Mucosa of descending colon (tissue), 3 donors: ENCODE measurements around the gene EFCAB8. TPM values are rescaled to one million over a fixed set of nuclear protein-coding genes. Genes with fewer than 3 reads are reported as not detected.

Source experiments
- ATAC-seq: fragments of 200-7000 bp; cut with Tn5 transposase; one replicate; pipeline ENCODE4 v1.9.1; 2020; ENCODE audit warnings: mild to moderate bottlenecking, moderate library complexity
- DNase-seq, 3 donors: peaks; one replicate each; pipeline ENCODE4 v3.0.0-alpha.2; 2020
- H3K36me3 ChIP-seq: fragments of 200-600 bp; one replicate; pipeline ENCODE4 v1.8.0; 2021; ENCODE audit warnings: low read depth, mild to moderate bottlenecking
- H3K4me1 ChIP-seq: fragments of 200-600 bp; one replicate; pipeline ENCODE4 v1.8.0; 2021; ENCODE audit warnings: low read depth, mild to moderate bottlenecking
- H3K4me3 ChIP-seq: fragments of 200-600 bp; one replicate; pipeline ENCODE4 v1.8.0; 2021; ENCODE audit warnings: mild to moderate bottlenecking
- H3K9me3 ChIP-seq: fragments of 200-600 bp; one replicate; pipeline ENCODE4 v1.8.0; 2021; ENCODE audit warnings: mild to moderate bottlenecking
- CTCF ChIP-seq: fragments of 200-600 bp; IDR thresholded peaks from one replicate; pipeline ENCODE4 v1.8.0; 2022; ENCODE audit warnings: antibody characterized with exemption, mild to moderate bottlenecking
- intact Hi-C, 2 donors: fragments of 100-400 bp; cut with DNase I in 1 of 2; cut with micrococcal nuclease in 1 of 2; formaldehyde crosslinking; loops; one replicate each; pipeline versions ENCODE4 v1.11.0 to v1.11.1; 2022; cut with DNase I, micrococcal nuclease
- total RNA-seq, 3 donors: library from RNA; stranded (reverse); fragmentation: NEBNext Ultra II Directional in 2 of 3; extraction: Animal tissue kit (Norgen Biotek cat#: 25700) in 2 of 3; gene quantifications; one replicate each; pipeline versions ENCODE4 v1.2.1 to v1.2.4, GENCODE V29; 2021 to 2023
- donor health status: DM: no; HTN: no; CAD: no; lungs with moderate emphysema.
- donor health status: DM: no; HTN: no; CAD: no.
- donor health status: DM: no; HTN: yes; CAD: no.

The EFCAB8 gene
- total RNA-seq, 3 donors from 2014 or later = 0.17 to 0.66 TPM; not detected in 1

GRCh38 chr20:32986331-32986966 lies 127.7 kb downstream of the EFCAB8 start:
- no peak for TF ChIP-seq CTCF
- H3K36me3 ChIP-seq = no peaks in the 10 kb centered on the region
- H3K9me3 ChIP-seq = no peaks in the 10 kb centered on the region
- intact Hi-C loops = no loop called here
- no peak overlapping the region for H3K4me3 ChIP-seq
- ATAC-seq = no peak
- no peaks in the 10 kb centered on the region for H3K4me1 ChIP-seq
- no peak for DNase-seq

GRCh38 chr20:32987044-32987825 lies 128.5 kb downstream of the EFCAB8 start:
- DNase-seq (no peak), ATAC-seq (no peak)
- Histone ChIP-seq H3K9me3 (no peaks in the 10 kb centered on the region), H3K4me3 (no peak overlapping the region), H3K4me1 (no peaks in the 10 kb centered on the region), H3K36me3 (no peaks in the 10 kb centered on the region)
- intact Hi-C loops = no loop called here
- no peak for TF ChIP-seq CTCF

GRCh38 chr20:32988008-32988407 lies 129.3 kb downstream of the EFCAB8 start:
- intact Hi-C loops = no loop called here
- TF ChIP-seq CTCF = no peak

DNA sequence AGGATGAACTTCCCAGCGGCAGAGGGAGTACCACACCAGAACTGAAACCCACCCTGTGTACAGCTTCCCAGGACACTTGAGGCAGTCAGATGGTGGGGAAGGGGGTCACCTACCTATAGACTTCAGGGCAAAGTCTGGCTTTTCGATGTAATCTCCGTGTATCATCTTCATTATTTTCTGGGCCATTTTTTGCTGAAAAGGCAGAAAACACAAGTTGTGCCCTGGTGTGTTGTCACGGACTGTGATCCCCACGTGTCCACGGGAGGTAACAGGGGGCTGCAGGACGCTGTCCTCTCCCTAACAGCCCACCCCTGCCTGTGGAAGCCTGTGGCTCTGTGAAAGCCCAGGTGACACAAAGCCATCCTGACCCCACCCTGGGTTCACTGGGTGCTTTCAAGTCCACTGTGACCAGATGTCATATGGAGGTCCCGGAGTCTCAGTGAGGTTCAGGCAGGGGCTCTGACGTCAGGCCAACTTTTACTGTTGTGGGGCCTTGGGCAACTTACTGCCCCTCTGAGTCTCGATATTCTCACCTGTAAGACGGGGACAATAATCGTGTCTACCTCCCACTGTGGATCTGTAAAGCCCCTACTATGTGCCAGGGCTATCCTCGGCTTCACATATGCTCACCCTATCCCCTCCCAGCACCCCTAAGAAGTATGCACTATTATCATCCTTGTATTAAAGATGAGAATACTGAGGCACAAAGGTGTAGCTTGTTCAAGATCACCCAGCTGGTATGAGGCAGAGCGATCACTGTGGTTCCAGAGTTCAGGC lies 131.0 kb downstream of the EFCAB8 start:
- Histone ChIP-seq H3K36me3 (no peaks in the 10 kb centered on the region), H3K4me3 (no peak overlapping the region), H3K4me1 (no peaks in the 10 kb centered on the region), H3K9me3 (no peaks in the 10 kb centered on the region)
- ATAC-seq = no peak
- no peak for TF ChIP-seq CTCF
- intact Hi-C loops = no loop called here
- DNase-seq = no peak

More at GRCh38 chr20:32988008-32988407, 129.3 kb downstream of the EFCAB8 start:
- no peak for DNase-seq
- no peaks in the 10 kb centered on the region for H3K4me1 ChIP-seq
- ATAC-seq = no peak
- no peaks in the 10 kb centered on the region for H3K36me3 ChIP-seq
- H3K4me3 ChIP-seq = no peak overlapping the region
- H3K9me3 ChIP-seq = no peaks in the 10 kb centered on the region

DNA sequence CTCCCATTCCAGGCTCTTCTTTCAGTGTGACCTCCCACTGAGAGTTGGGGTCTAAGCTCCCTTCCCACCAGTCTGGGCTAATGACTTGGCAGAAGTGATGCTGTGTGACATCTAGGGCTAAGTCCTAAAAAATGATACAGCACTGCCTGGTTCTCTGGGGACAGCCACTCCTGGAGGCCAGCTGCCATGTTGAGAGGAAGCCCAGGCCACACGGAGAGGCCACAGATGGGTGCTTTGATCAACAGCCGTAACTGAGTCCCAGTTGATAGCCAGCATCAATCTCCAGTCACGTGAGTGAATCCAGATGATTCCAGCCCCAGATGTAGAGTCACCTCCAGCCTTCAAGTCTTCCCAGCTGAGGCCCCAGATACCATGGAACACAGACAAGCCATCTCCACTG lies 131.7 kb downstream of the EFCAB8 start:
- no peaks in the 10 kb centered on the region for H3K9me3 ChIP-seq
- H3K36me3 ChIP-seq = no peaks in the 10 kb centered on the region
- ATAC-seq (no peak), DNase-seq (no peak)
- H3K4me1 ChIP-seq = no peaks in the 10 kb centered on the region
- TF ChIP-seq CTCF = no peak
- no peak overlapping the region for H3K4me3 ChIP-seq
- intact Hi-C loops = no loop called here
